K562 (cell line): Measurements from ENCODE around the gene IGFL1. TPM values are rescaled to one million over a fixed set of nuclear protein-coding genes. Genes with fewer than 3 reads are reported as not detected.

ENCODE experiments used
- CBFA2T2 ChIP-seq: fragments of 450-650 bp; conservative IDR thresholded peaks from 2 replicates; pipeline ENCODE4 v1.6.1; 2017; ENCODE audit warnings: mild to moderate bottlenecking
- E2F1 ChIP-seq: sonication (generic); formaldehyde crosslinking; IDR thresholded peaks from 2 replicates; pipeline ENCODE4 v1.8.1; 2023; ENCODE audit warnings: mild to moderate bottlenecking, missing genetic modification reagents, moderate library complexity
- GABPB1 ChIP-seq: sonication (generic); formaldehyde crosslinking; IDR thresholded peaks from 2 replicates; pipeline ENCODE4 v1.8.0; 2022; ENCODE audit warnings: mild to moderate bottlenecking, missing genetic modification reagents
- GTF2E2 ChIP-seq: fragments of 200-800 bp; sonication (Bioruptor generic); IDR thresholded peaks from 2 replicates; pipeline ENCODE4 v1.6.1; 2016; ENCODE audit warnings: missing genetic modification characterization, missing compliant biosample characterization
- HNRNPK ChIP-seq: fragments of 200-400 bp; formaldehyde crosslinking; IDR thresholded peaks from one replicate; pipeline ENCODE4 v1.6.1; 2018; ENCODE audit warnings: mild to moderate bottlenecking, low read depth, low read length; ENCODE audit not compliant: poor library complexity, severe bottlenecking
- MAZ ChIP-seq, 2 experiments: fragments of 450-650 bp in 1 of 2; sonication (generic) in 1 of 2; formaldehyde crosslinking; IDR thresholded peaks in 1 of 2; conservative IDR thresholded peaks in 1 of 2; 2 replicates each; pipeline versions ENCODE4 v1.4.0 to v1.5.0; 2020; ENCODE audit warnings: mild to moderate bottlenecking in 1 of 2, missing genetic modification reagents in 1 of 2
- NFATC3 ChIP-seq: fragments of 450-650 bp; IDR thresholded peaks from 2 replicates; pipeline ENCODE4 v1.6.1; 2017; ENCODE audit warnings: mild to moderate bottlenecking
- POLR2AphosphoS5 ChIP-seq: IDR thresholded peaks from 2 replicates; pipeline ENCODE4 v1.6.1; 2011; ENCODE audit warnings: mild to moderate bottlenecking, low read depth, low read length, moderate library complexity; ENCODE audit not compliant: control insufficient read depth, insufficient read depth
- POLR2H ChIP-seq: IDR thresholded peaks from 2 replicates; pipeline ENCODE4 v1.6.1; 2016; ENCODE audit warnings: missing genetic modification characterization, low read depth, mild to moderate bottlenecking, control low read depth, missing compliant biosample characterization, moderate library complexity
- RAD21 ChIP-seq, 2 experiments: fragments of 250-450 bp in 1 of 2; fragments of 450-650 bp in 1 of 2; sonication (Bioruptor Pico) in 1 of 2; formaldehyde crosslinking in 1 of 2; IDR thresholded peaks in 1 of 2; conservative IDR thresholded peaks in 1 of 2; 2 replicates each; pipeline versions ENCODE4 v1.4.0 to v1.8.0; 2020 to 2022; ENCODE audit warnings: mild to moderate bottlenecking in 2 of 2, moderate library complexity in 1 of 2
- SAP30 ChIP-seq: fragments of 200-600 bp; sonication (generic); IDR thresholded peaks from 2 replicates; pipeline ENCODE4 v1.6.1; 2012; ENCODE audit warnings: borderline replicate concordance, low read depth, mild to moderate bottlenecking, moderate library complexity, low read length, control low read depth, inconsistent platforms; ENCODE audit not compliant: insufficient read depth, poor library complexity, severe bottlenecking
- STAT5B ChIP-seq: fragments of 250-450 bp; sonication (Bioruptor Pico); IDR thresholded peaks from 2 replicates; pipeline ENCODE4 v1.8.0; 2021; ENCODE audit warnings: mild to moderate bottlenecking, inconsistent platforms
- TCF15 ChIP-seq: fragments of 250-450 bp; sonication (Bioruptor Pico); IDR thresholded peaks from 2 replicates; pipeline ENCODE4 v1.8.0; 2022; ENCODE audit warnings: moderate library complexity, mild to moderate bottlenecking, inconsistent platforms
- XRCC4 ChIP-seq: IDR thresholded peaks from one replicate; pipeline ENCODE4 v1.6.1; 2011; ENCODE audit not compliant: insufficient read depth, insufficient read length; ENCODE audit errors: extremely low read depth
- ZNF140 ChIP-seq: fragments of 250-450 bp; sonication (Bioruptor Pico); IDR thresholded peaks from 2 replicates; pipeline ENCODE4 v1.8.0; 2021; ENCODE audit warnings: moderate library complexity, mild to moderate bottlenecking, inconsistent platforms
- ZNF165 ChIP-seq: fragments of 250-450 bp; sonication (Bioruptor Pico); IDR thresholded peaks from 2 replicates; pipeline ENCODE4 v1.4.0; 2020; ENCODE audit warnings: borderline replicate concordance
- ZNF184 ChIP-seq: sonication (generic); formaldehyde crosslinking; IDR thresholded peaks from 2 replicates; pipeline ENCODE4 v1.5.0; 2020; ENCODE audit warnings: missing genetic modification reagents
- polyA plus RNA-seq, 8 experiments: library from polyadenylated mRNA; depleted of rRNA in 4 of 8; stranded (reverse) in 5 of 8; unstranded in 3 of 8; fragments of >200 nt; fragmentation: Nextera tagmentation in 2 of 8; fragmentation: Illumina TruSeq in 1 of 8; extraction: Ambion mirVana in 2 of 8; extraction: Trizol in 1 of 8; gene quantifications; 2 replicates each; pipeline versions ENCODE4 v1.2.1 to v1.2.3, GENCODE V29; 2011 to 2014; ENCODE audit warnings: inconsistent platforms in 1 of 8, missing spikeins in 1 of 8
- total RNA-seq, 7 experiments: library from RNA; depleted of rRNA in 6 of 7; stranded (reverse); fragments of >200 nt in 6 of 7; fragmentation: Illumina TruSeq in 2 of 7; extraction: Trizol in 2 of 7; gene quantifications; 2 replicates each; pipeline versions ENCODE4 v1.2.1 to v1.2.3, GENCODE V29; 2011 to 2021; ENCODE audit warnings: low replicate concordance in 1 of 7
- TF ChIP-seq, protein P1 (sequence below): sonication (generic); formaldehyde crosslinking; IDR thresholded peaks from 2 replicates; pipeline ENCODE4 v1.8.0; 2023; ENCODE audit warnings: mild to moderate bottlenecking, missing genetic modification reagents
- TF ChIP-seq, protein P2 (sequence below), 2 experiments: IDR thresholded peaks; 2 replicates each; pipeline ENCODE4 v1.6.1; 2012; ENCODE audit warnings: improper control_type of control experiment in 2 of 2, low read depth in 2 of 2, low read length in 2 of 2, borderline replicate concordance in 1 of 2

IGFL1 gene
- total and polyA plus RNA-seq, 9 of the 15 experiments (the other 6 are each of a cell fraction or from before 2014, with no cell fraction given): not detected

GRCh38 chr19:46218160-46218559 is 11.4 kb upstream of the IGFL1 start (continued):
- TF ChIP-seq POLR2AphosphoS5: no peak
- TF ChIP-seq E2F1 (CRISPR knock-in tag): no peak
- TF ChIP-seq, protein P1, sequence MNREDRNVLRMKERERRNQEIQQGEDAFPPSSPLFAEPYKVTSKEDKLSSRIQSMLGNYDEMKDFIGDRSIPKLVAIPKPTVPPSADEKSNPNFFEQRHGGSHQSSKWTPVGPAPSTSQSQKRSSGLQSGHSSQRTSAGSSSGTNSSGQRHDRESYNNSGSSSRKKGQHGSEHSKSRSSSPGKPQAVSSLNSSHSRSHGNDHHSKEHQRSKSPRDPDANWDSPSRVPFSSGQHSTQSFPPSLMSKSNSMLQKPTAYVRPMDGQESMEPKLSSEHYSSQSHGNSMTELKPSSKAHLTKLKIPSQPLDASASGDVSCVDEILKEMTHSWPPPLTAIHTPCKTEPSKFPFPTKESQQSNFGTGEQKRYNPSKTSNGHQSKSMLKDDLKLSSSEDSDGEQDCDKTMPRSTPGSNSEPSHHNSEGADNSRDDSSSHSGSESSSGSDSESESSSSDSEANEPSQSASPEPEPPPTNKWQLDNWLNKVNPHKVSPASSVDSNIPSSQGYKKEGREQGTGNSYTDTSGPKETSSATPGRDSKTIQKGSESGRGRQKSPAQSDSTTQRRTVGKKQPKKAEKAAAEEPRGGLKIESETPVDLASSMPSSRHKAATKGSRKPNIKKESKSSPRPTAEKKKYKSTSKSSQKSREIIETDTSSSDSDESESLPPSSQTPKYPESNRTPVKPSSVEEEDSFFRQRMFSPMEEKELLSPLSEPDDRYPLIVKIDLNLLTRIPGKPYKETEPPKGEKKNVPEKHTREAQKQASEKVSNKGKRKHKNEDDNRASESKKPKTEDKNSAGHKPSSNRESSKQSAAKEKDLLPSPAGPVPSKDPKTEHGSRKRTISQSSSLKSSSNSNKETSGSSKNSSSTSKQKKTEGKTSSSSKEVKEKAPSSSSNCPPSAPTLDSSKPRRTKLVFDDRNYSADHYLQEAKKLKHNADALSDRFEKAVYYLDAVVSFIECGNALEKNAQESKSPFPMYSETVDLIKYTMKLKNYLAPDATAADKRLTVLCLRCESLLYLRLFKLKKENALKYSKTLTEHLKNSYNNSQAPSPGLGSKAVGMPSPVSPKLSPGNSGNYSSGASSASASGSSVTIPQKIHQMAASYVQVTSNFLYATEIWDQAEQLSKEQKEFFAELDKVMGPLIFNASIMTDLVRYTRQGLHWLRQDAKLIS: 0 out of 2 replicates have a peak, but pooled peaks have one; percentile 36
- 0 out of 2 replicates have a peak, but pooled peaks have one; percentile 21 for TF ChIP-seq GABPB1
- TF ChIP-seq MAZ (CRISPR knock-in tag; conservative IDR thresholded peaks at IDR 0.05 in 1 of 2, IDR thresholded peaks at IDR 0.05 in 1 of 2): peak in 1 of 2 experiments; percentile 41; a peak in 1 of 4 replicates
- TF ChIP-seq XRCC4: no peak
- TF ChIP-seq ZNF184 (CRISPR knock-in tag): no peak
- TF ChIP-seq STAT5B (CRISPR knock-in tag): no peak
- TF ChIP-seq ZNF140 (CRISPR knock-in tag): no peak
- no peak for TF ChIP-seq HNRNPK
- TF ChIP-seq CBFA2T2: no peak
- no peak for TF ChIP-seq RAD21 (CRISPR knock-in tag; conservative IDR thresholded peaks at IDR 0.05 in 1 of 2, IDR thresholded peaks at IDR 0.05 in 1 of 2)
- no peak for TF ChIP-seq GTF2E2 (tag)
- TF ChIP-seq NFATC3: no peak
- TF ChIP-seq, protein P2, sequence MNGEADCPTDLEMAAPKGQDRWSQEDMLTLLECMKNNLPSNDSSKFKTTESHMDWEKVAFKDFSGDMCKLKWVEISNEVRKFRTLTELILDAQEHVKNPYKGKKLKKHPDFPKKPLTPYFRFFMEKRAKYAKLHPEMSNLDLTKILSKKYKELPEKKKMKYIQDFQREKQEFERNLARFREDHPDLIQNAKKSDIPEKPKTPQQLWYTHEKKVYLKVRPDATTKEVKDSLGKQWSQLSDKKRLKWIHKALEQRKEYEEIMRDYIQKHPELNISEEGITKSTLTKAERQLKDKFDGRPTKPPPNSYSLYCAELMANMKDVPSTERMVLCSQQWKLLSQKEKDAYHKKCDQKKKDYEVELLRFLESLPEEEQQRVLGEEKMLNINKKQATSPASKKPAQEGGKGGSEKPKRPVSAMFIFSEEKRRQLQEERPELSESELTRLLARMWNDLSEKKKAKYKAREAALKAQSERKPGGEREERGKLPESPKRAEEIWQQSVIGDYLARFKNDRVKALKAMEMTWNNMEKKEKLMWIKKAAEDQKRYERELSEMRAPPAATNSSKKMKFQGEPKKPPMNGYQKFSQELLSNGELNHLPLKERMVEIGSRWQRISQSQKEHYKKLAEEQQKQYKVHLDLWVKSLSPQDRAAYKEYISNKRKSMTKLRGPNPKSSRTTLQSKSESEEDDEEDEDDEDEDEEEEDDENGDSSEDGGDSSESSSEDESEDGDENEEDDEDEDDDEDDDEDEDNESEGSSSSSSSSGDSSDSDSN (IDR thresholded peaks at IDR 0.05; ENCODE audit: borderline replicate concordance in 1 of 2, low read depth in 2 of 2, low read length in 2 of 2): no peak
- TF ChIP-seq ZNF165 (CRISPR knock-in tag): no peak
- TF ChIP-seq SAP30: peak; percentile 35
- no peak for TF ChIP-seq TCF15
- no peak for TF ChIP-seq POLR2H
